HG03469 (cell line): Measurements from ENCODE around the gene NEUROG2.
"Not testable (repeated sequence)": the region's sequence is repeated elsewhere in the genome, so short reads cannot be mapped to it uniquely, and the experiment has no call there.

Experiments
- ATAC-seq: cut with Tn5 transposase; IDR thresholded peaks from one replicate; pipeline ENCODE4 v1.9.1; 2021; ENCODE audit warnings: mild to moderate bottlenecking, moderate library complexity, moderate number of reproducible peaks; ENCODE audit not compliant: unreplicated experiment

The NEUROG2 gene

DNA sequence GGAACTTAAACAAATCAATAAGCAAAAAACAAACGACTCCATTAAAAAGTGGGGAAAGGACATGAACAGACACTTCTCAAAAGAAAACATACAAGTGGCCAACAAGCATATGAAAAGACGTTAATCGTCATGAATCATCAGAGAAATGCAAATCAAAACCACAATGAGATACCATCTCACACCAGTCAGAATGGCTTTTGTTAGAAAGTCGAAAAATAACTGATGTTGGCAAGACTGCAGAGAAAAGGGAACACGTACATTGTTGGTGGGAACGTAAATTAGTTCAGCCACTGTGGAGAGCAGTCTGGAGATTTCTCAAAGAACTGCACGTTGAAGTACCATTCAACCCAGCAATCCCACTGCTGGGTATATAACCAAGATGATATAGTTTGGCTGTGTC, 23.7 kb downstream of the NEUROG2 start:
- ATAC-seq, result no peak

- ATAC-seq, result not testable (repeated sequence)
Observed at GRCh38 chr4:112490808-112491207, 25.2 kb downstream of the NEUROG2 start.

GRCh38 chr4:112485930-112486329, 30.1 kb downstream of the NEUROG2 start:
- ATAC-seq, result no peak

GRCh38 chr4:112473985-112474384, 42.0 kb downstream of the NEUROG2 start:
- ATAC-seq, result no peak

- no peak for ATAC-seq
Observed at GRCh38 chr4:112472318-112472717, 43.7 kb downstream of the NEUROG2 start.
